ENCODE data around the gene GSK3B. TPM values are rescaled to one million over a fixed set of nuclear protein-coding genes. Genes with fewer than 3 reads are reported as not detected.

Gene GSK3B
- polyA plus RNA-seq, 1 donor (not counting 4 experiments of a cell fraction or from before 2014, with no cell fraction given): 73.3 TPM

DNA sequence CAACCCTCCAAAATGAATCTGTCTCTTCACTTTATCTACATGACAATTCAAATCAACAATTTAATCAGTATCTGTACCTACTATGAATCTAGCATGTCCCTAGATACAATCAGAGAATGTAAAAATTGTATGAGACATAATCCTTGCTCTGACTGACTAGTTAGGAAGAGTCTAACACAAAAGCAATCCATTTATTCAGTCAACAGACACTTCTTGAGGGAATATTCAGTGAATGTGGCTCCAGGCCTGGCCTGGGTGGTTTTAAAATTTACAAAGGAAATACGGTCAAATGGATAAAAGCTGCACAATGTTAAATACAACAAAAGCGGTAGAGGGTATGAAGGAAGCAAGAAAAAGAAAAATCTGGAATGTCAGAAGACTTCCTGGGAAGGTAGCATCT lies 45.2 kb downstream of the GSK3B start:
- Histone ChIP-seq H3K4me3 (ENCODE audit: control insufficient read depth in 2 of 3, extremely low read depth in 1 of 3, insufficient read depth in 2 of 3, low read depth in 1 of 3, low read length in 3 of 3) (no peak overlapping the region), H3K9me3 (ENCODE audit: control insufficient read depth, low read depth, low read length) (peaks cover 5% of the 10 kb centered on the region), H3K9ac (ENCODE audit: control insufficient read depth, extremely low read depth, insufficient read depth, low read length) (no peak overlapping the region), H3K36me3 (ENCODE audit: control insufficient read depth in 2 of 2, extremely low read depth in 1 of 2, insufficient read depth in 2 of 2, low read length in 2 of 2) (peaks cover 0 to 2% of the 10 kb centered on the region in 2 experiments), H2AFZ (ENCODE audit: control insufficient read depth, low read length) (no peak overlapping the region), H3K27me3 (ENCODE audit: control insufficient read depth, extremely low read depth, insufficient read depth, low read length) (no peaks in the 10 kb centered on the region), H4K20me1 (ENCODE audit: control insufficient read depth, extremely low read depth, insufficient read depth, low read length) (peaks cover 21% of the 10 kb centered on the region), H3K4me2 (ENCODE audit: control insufficient read depth, extremely low read depth, insufficient read depth, low read depth, low read length) (no peak overlapping the region), H3K27ac (ENCODE audit: control insufficient read depth, insufficient read depth, low read length) (no peak overlapping the region), H3K79me2 (ENCODE audit: control insufficient read depth, insufficient read depth, low read length) (peaks cover 100% of the 10 kb centered on the region), H3K9me1 (ENCODE audit: control insufficient read depth, extremely low read depth, insufficient read depth, low read length) (no peaks in the 10 kb centered on the region), H3K4me1 (ENCODE audit: control insufficient read depth, extremely low read depth, insufficient read depth, low read length) (peaks cover 10% of the 10 kb centered on the region)
- FAIRE-seq (no peak), DNase-seq (ENCODE audit: low read depth, low spot score) (no peak)
- dilution Hi-C loops (cut with MboI; ENCODE audit: extremely low pct_ligation_motif_present, low sequenced_read_pairs): no loop called here
- no peak for TF ChIP-seq EZH2 (IDR thresholded peaks at IDR 0.05; ENCODE audit: low read length)
- TF ChIP-seq, protein P1, sequence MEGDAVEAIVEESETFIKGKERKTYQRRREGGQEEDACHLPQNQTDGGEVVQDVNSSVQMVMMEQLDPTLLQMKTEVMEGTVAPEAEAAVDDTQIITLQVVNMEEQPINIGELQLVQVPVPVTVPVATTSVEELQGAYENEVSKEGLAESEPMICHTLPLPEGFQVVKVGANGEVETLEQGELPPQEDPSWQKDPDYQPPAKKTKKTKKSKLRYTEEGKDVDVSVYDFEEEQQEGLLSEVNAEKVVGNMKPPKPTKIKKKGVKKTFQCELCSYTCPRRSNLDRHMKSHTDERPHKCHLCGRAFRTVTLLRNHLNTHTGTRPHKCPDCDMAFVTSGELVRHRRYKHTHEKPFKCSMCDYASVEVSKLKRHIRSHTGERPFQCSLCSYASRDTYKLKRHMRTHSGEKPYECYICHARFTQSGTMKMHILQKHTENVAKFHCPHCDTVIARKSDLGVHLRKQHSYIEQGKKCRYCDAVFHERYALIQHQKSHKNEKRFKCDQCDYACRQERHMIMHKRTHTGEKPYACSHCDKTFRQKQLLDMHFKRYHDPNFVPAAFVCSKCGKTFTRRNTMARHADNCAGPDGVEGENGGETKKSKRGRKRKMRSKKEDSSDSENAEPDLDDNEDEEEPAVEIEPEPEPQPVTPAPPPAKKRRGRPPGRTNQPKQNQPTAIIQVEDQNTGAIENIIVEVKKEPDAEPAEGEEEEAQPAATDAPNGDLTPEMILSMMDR (optimal IDR thresholded peaks at IDR 0.05 in 1 of 3, IDR thresholded peaks at IDR 0.05 in 1 of 3, conservative IDR thresholded peaks at IDR 0.05 in 1 of 3; ENCODE audit: extremely low read depth in 1 of 3, insufficient read depth in 2 of 3, low read length in 3 of 3): no peak

DNA sequence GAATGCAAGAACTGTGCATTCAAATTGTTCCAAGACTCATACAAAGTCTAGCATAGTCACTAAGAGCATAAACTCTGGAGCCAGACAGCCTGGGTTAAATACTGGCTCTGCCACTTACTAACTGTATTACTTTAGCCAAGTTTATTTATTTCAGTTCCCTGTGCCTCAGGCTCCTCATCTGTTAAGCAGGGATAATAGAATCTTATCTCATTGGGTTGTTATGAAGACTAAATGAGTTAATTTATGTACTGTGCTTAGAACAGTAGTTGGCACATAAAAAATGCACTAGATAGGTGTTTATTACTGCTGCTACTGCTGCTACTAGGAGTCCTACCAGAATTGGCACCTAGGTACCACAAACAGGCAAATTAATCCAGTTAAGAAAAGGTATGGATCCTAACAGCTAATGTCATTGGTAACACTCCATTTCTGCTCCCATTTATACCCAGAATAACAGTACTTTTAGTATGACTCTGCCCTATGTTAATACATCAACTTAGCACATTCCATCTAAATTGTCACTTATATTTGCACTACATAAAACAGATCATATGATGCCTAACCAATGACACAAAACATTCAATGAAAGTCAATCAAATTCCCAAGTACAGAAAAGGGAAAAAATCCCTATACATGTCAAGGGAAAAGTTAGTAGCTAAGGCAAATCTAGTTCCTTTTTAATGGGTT lies 45.7 kb downstream of the GSK3B start:
- Histone ChIP-seq H2AFZ (ENCODE audit: control insufficient read depth, low read length) (no peak overlapping the region), H3K4me1 (ENCODE audit: control insufficient read depth, extremely low read depth, insufficient read depth, low read length) (peaks cover 10% of the 10 kb centered on the region), H3K36me3 (ENCODE audit: control insufficient read depth in 2 of 2, extremely low read depth in 1 of 2, insufficient read depth in 2 of 2, low read length in 2 of 2) (peaks cover 0 to 3% of the 10 kb centered on the region in 2 experiments), H3K27ac (ENCODE audit: control insufficient read depth, insufficient read depth, low read length) (no peak overlapping the region), H3K9me1 (ENCODE audit: control insufficient read depth, extremely low read depth, insufficient read depth, low read length) (no peaks in the 10 kb centered on the region), H3K4me3 (ENCODE audit: control insufficient read depth in 2 of 3, extremely low read depth in 1 of 3, insufficient read depth in 2 of 3, low read depth in 1 of 3, low read length in 3 of 3) (no peak overlapping the region), H3K9me3 (ENCODE audit: control insufficient read depth, low read depth, low read length) (peaks cover 5% of the 10 kb centered on the region), H3K4me2 (ENCODE audit: control insufficient read depth, extremely low read depth, insufficient read depth, low read depth, low read length) (no peak overlapping the region), H4K20me1 (ENCODE audit: control insufficient read depth, extremely low read depth, insufficient read depth, low read length) (peaks cover 22% of the 10 kb centered on the region), H3K9ac (ENCODE audit: control insufficient read depth, extremely low read depth, insufficient read depth, low read length) (no peak overlapping the region), H3K27me3 (ENCODE audit: control insufficient read depth, extremely low read depth, insufficient read depth, low read length) (no peaks in the 10 kb centered on the region), H3K79me2 (ENCODE audit: control insufficient read depth, insufficient read depth, low read length) (peaks cover 100% of the 10 kb centered on the region)
- dilution Hi-C loops (cut with MboI; ENCODE audit: extremely low pct_ligation_motif_present, low sequenced_read_pairs): no loop called here
- DNase-seq (ENCODE audit: low read depth, low spot score) (no peak), FAIRE-seq (peak; percentile 51)
- TF ChIP-seq, protein P1 (optimal IDR thresholded peaks at IDR 0.05 in 1 of 3, IDR thresholded peaks at IDR 0.05 in 1 of 3, conservative IDR thresholded peaks at IDR 0.05 in 1 of 3; ENCODE audit: extremely low read depth in 1 of 3, insufficient read depth in 2 of 3, low read length in 3 of 3): no peak
